Measurements from ENCODE around the gene NAV1. TPM values are rescaled to one million over a fixed set of nuclear protein-coding genes. Genes with fewer than 3 reads are reported as not detected.

The NAV1 gene
- total RNA-seq, 4 donors from 2014 or later = 17.4 to 36.9 (median 25.5) TPM

DNA sequence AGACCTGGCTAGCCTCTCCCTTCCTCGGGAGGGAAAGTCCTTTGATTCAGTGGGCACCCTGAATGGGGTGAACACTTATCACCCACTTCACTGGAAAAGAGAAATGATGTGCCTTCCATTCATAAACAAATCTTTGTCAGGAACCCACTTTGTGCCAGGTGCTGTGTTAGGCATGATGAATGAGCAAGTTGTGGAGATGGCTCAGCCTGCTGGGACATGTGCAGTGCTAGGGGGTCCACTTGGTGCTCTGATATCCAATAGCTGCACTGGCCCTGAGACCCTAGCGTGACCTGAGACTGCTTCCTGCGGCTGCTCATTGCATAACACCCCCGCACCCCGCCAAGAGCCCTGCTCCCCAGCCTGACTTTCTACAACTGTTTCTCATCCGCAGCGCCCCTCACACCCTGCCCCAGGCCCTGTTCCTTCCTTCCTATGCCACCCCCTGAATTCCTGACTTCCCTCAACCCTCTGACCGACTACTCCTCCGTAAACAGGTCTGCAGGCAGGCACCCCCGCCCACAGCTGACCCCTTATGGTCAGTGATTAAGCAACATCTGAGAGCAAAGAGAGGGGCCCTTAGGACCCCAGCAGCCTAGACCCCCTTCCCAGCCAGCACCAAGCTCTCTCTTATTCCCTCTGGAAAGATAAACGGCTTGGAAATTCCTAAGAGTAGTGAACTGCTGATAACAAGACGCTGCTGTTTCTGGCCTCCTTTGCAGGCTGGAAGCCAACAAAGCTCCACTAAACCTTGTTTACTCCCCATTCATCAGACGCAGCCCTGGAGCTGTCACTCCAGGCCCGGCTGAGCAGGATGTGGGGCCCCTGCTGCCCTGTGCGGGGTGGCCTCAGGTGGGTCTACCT is 44.9 kb upstream of the NAV1 start:
- no peaks in the 10 kb centered on the region for H3K9me3 ChIP-seq
- no peak for DNase-seq (ENCODE audit: low spot score in 2 of 2)
- H3K27me3 ChIP-seq = no peaks in the 10 kb centered on the region
- H3K4me3 ChIP-seq = no peak overlapping the region
- peak overlapping the region; percentile 81 for H3K27ac ChIP-seq
- H3K4me1 ChIP-seq = peaks cover 94% of the 10 kb centered on the region
- H3K36me3 ChIP-seq = peaks cover 10% of the 10 kb centered on the region
- 29% methylated on average over 13 of the region's 15 CpGs for WGBS
- TF ChIP-seq POLR2A (IDR thresholded peaks at IDR 0.05) = no peak
- TF ChIP-seq EP300 (IDR thresholded peaks at IDR 0.05) = no peak
- TF ChIP-seq POLR2AphosphoS5 (IDR thresholded peaks at IDR 0.05) = no peak
- TF ChIP-seq, protein P1, sequence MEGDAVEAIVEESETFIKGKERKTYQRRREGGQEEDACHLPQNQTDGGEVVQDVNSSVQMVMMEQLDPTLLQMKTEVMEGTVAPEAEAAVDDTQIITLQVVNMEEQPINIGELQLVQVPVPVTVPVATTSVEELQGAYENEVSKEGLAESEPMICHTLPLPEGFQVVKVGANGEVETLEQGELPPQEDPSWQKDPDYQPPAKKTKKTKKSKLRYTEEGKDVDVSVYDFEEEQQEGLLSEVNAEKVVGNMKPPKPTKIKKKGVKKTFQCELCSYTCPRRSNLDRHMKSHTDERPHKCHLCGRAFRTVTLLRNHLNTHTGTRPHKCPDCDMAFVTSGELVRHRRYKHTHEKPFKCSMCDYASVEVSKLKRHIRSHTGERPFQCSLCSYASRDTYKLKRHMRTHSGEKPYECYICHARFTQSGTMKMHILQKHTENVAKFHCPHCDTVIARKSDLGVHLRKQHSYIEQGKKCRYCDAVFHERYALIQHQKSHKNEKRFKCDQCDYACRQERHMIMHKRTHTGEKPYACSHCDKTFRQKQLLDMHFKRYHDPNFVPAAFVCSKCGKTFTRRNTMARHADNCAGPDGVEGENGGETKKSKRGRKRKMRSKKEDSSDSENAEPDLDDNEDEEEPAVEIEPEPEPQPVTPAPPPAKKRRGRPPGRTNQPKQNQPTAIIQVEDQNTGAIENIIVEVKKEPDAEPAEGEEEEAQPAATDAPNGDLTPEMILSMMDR (IDR thresholded peaks at IDR 0.05) = no peak

DNA sequence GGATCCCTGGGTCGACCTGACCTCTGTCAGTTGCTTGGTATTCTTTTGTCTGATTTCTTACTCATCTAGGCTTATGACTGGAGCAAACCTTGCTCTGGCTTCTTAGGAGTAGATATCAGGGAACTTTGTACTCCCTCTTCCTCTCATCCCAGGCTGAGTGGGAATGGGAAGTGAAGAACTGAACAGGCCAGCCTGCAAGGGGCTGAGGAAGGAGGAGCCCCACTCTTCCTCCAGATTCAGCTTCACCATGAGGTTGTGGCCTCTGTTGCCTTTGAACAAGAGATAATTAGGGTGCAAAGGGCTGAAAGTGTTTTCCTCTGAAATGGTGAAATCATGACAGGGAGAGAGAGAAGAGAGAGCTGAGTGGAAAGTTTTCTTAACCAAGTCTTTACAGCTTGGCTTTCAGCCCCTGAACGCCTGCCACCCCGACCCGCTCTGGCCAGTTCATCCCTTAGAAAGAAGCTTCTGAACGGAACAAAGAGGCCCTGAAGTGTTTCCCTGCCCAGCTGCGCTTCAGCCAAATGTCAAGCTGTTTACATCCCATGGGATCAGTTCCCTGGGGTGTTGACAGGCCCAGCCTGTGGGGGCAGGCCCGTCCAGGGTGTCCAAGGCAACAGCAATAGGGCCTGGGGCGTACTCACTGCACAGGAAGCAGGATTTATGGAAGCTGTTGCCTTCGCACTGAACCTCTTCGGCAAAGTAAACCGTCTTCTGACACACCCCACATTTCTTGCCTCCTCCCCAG is 43.2 kb upstream of the NAV1 start:
- Histone ChIP-seq H3K27ac (peak overlapping the region; percentile 81), H3K9me3 (no peaks in the 10 kb centered on the region), H3K4me1 (peaks cover 91% of the 10 kb centered on the region), H3K4me3 (peak overlapping the region; percentile 0), H3K27me3 (no peaks in the 10 kb centered on the region), H3K36me3 (peaks cover 5% of the 10 kb centered on the region)
- DNase-seq (ENCODE audit: low spot score in 2 of 2) = peak; percentile 74 to 85
- WGBS = 41% methylated on average over 9 of the region's 11 CpGs
- peak in 2 of 3 donors; percentile 17 to 55 for TF ChIP-seq POLR2AphosphoS5 (IDR thresholded peaks at IDR 0.05)
- TF ChIP-seq, protein P1 (IDR thresholded peaks at IDR 0.05) = no peak

DNA sequence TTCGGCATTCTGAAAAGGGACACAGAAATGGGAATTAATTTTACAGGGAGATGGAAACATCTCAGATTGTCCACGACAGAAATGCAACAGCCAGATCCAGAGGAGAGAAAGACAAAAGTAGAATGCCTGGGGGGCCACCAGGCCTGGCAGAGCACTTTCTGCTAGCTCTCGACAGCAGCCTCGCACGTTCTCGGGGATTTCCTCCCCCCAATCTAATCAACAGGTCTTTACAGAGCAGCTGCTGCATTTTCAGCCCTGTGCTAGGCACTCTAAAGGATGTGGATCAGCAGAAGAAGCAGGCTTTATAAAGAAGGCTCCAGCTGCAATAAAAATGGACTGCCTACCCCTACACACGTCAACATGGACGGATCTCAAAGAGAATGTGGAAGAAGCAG is 42.6 kb upstream of the NAV1 start:
- Histone ChIP-seq H3K36me3 (peaks cover 5% of the 10 kb centered on the region), H3K9me3 (no peaks in the 10 kb centered on the region), H3K27me3 (no peaks in the 10 kb centered on the region), H3K4me3 (peak overlapping the region; percentile 0), H3K27ac (peak overlapping the region; percentile 81), H3K4me1 (peaks cover 91% of the 10 kb centered on the region)
- WGBS = 30% methylated on average over 8 of the region's 8 CpGs
- TF ChIP-seq, protein P1 (IDR thresholded peaks at IDR 0.05) = no peak
- TF ChIP-seq POLR2AphosphoS5 (IDR thresholded peaks at IDR 0.05) = peak in 1 of 3 donors; percentile 4
- no peak for DNase-seq (ENCODE audit: low spot score in 2 of 2)

DNA sequence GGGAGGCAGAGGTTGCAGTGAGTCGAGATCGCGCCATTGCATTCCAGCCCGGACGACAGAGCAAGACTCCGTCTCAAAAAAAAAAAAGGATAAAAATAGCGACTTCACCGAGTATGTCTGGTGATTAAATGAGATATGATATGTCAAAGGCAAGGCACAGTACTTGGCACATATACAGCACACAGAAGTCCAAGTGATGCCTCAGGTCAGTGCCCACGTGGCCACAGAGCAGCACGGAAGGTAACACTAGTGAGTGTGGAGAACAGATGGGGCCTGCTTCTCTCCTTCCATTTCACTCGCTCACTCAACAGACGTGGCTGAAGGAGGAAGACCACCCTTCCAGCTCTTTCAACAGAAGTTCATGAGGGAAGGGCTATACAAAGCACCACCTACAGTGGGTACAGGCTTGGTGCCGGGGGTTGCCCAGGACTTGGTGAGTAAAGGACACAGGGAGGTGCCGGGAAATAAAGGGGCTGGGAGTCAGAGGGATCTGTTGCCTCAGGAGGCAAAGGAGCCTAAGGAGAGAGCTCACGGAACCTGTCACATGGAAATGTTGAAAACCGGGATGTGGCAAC is 40.9 kb upstream of the NAV1 start:
- no peak overlapping the region for H3K4me3 ChIP-seq
- H3K27me3 ChIP-seq = no peaks in the 10 kb centered on the region
- peak overlapping the region; percentile 31 for H3K27ac ChIP-seq
- no peaks in the 10 kb centered on the region for H3K9me3 ChIP-seq
- DNase-seq (ENCODE audit: low spot score in 2 of 2) = no peak
- peaks cover 5% of the 10 kb centered on the region for H3K36me3 ChIP-seq
- peaks cover 88% of the 10 kb centered on the region for H3K4me1 ChIP-seq
- TF ChIP-seq, protein P1 (IDR thresholded peaks at IDR 0.05) = no peak
- TF ChIP-seq EP300 (IDR thresholded peaks at IDR 0.05) = no peak
- WGBS = 82% methylated on average over 16 of the region's 16 CpGs

DNA sequence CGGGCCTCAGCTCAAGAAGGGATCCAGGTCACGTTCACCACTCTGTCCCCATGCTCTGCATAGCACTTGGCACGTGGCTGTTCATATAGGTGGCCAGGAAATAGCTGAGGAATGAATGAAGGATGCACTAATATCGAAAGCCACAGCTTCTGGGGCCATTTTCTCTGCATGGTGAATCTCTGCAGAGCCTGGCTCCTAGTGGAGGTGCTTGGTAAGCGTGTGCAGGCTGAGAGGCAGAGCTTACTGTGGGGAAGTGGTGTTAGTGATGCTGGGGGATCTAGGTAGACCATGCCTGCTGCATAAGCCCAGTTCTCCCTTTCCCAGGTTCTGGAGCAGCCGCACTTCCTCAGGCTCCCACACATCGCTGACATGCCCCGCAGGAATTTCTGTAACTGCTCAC is 40.3 kb upstream of the NAV1 start:
- no peak overlapping the region for H3K4me3 ChIP-seq
- H3K9me3 ChIP-seq = no peaks in the 10 kb centered on the region
- peaks cover 5% of the 10 kb centered on the region for H3K36me3 ChIP-seq
- peak overlapping the region; percentile 31 for H3K27ac ChIP-seq
- H3K4me1 ChIP-seq = peaks cover 88% of the 10 kb centered on the region
- no peaks in the 10 kb centered on the region for H3K27me3 ChIP-seq
- no peak for DNase-seq (ENCODE audit: low spot score in 2 of 2)
- TF ChIP-seq POLR2A (IDR thresholded peaks at IDR 0.05) = no peak
- TF ChIP-seq POLR2AphosphoS5 (IDR thresholded peaks at IDR 0.05) = no peak
- TF ChIP-seq, protein P1 (IDR thresholded peaks at IDR 0.05) = no peak
- 96% methylated on average over 7 of the region's 8 CpGs for WGBS

Measured in suprapubic skin (tissue), 4 donors.